Measurements from ENCODE around the gene CDK5RAP1. TPM values are rescaled to one million over a fixed set of nuclear protein-coding genes. Genes with fewer than 3 reads are reported as not detected.

The CDK5RAP1 gene
- total and polyA plus RNA-seq, 2 of the 8 experiments (the other 6 are each of a cell fraction or from before 2014, with no cell fraction given), result 37.8 to 46.6 TPM

DNA sequence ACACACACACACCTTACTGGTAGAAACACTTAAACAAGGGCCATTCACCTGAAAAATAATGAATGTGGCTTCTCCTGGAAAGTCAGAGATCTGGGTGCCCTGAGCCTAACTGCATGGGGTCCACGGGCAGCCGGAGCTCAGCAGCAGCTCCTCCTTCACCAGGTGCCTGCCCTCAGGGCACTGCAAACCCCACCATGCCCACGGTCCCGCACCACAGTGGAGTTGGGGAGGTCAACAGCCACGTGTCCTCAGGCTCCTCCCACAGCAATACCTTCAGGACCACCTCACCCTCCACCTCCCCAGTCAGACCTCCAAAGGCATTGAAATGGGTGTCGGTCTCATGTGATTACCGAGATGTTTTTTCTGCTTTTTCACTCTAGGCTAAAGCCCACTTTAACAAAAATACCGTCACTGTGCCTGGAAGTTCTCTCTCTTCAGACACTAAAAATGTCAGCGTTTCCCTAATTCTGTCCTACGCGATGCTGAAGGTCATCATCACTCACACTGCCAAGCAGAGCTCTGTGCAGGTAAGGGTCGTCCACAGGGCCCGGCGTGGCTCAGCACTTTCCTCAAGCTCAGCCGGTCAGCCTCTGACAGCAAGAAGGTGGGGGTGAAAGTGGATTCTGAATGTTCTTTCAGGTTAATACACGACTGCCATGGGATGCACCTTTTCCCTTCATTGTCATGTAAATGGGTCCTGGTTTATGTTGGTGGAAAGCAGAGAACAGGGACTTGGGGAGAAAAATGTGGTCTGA is 48.9 kb downstream of the CDK5RAP1 start (continued):
- TF ChIP-seq E2F6 (IDR thresholded peaks at IDR 0.05), result no peak
- TF ChIP-seq ATF3 (IDR thresholded peaks at IDR 0.05; ENCODE audit: insufficient read depth, low read depth, low read length), result no peak
- TF ChIP-seq SIN3A (conservative IDR thresholded peaks at IDR 0.05 in 1 of 2, IDR thresholded peaks at IDR 0.05 in 1 of 2; ENCODE audit: low read depth in 1 of 2, low read length in 2 of 2), result no peak
- TF ChIP-seq GTF2F1 (IDR thresholded peaks at IDR 0.05; ENCODE audit: borderline replicate concordance, low read depth, low read length), result no peak
- no peak for TF ChIP-seq TEAD4 (IDR thresholded peaks at IDR 0.05; ENCODE audit: low read depth, low read length)
- TF ChIP-seq CREB1 (IDR thresholded peaks at IDR 0.05), result no peak
- no peak for TF ChIP-seq EGR1 (IDR thresholded peaks at IDR 0.05; ENCODE audit: borderline replicate concordance, low read depth, low read length)
- no peak for TF ChIP-seq EZH2 (IDR thresholded peaks at IDR 0.05; ENCODE audit: low read depth, low read length, severe bottlenecking)
- no peak for TF ChIP-seq SP4 (IDR thresholded peaks at IDR 0.05; ENCODE audit: low read length)
- TF ChIP-seq MAX (IDR thresholded peaks at IDR 0.05), result no peak
- no peak for TF ChIP-seq CBX5 (IDR thresholded peaks at IDR 0.05; ENCODE audit: low read depth, low read length)

Measured in H1 (cell line).